ENCODE measurements around the gene BLTP1.

BLTP1 gene

DNA sequence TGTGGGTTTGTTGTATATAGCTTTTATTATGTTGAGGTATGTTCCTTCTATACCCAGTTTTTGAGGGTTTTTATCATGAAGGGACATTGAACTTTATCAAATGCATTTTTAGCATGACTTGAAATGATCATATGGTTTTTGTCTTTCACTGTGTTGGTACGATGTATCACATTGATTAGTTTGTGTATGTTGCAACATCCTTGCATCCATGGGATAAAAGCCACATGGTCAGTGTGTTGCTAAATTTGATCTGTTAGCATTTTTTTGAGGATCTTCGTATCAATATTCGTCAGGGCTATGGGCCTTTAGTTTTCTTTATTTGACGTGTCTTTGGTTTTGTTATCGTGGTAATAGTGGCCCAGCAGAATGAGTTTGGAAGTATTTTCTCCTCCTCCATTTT lies 11.3 kb upstream of the BLTP1 start:
- Mint-ChIP-seq H3K4me1 (no peaks in the 10 kb centered on the region), H3K27ac (no peak overlapping the region), H3K36me3 (peaks cover 1% of the 10 kb centered on the region), H3K9me3 (no peaks in the 10 kb centered on the region), H3K4me3 (no peak overlapping the region), H3K27me3 (peaks cover 7% of the 10 kb centered on the region)
- CTCF ChIA-PET, result no interaction called here
- DNase-seq, result no peak

DNA sequence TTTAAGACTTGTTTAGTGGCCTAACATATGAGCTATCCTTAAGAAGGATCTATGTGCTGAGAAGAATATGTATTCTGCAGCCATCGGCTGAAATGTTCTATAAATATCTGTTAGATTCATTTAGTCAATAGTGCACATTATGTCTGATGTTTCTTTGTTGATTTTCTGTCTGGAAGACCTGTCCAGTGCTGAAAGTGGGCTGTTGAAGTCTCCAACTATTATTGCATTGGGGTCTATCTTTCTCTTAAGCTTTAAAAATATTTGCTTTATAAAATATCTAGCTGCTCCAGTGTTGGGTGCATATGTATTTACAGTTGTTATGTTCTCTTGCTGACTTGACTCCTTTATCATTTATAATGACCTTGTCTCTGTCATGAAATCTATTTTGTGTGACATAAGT lies 9.4 kb upstream of the BLTP1 start:
- CTCF ChIA-PET, result no interaction called here
- Mint-ChIP-seq H3K27me3 (peaks cover 7% of the 10 kb centered on the region), H3K4me1 (no peaks in the 10 kb centered on the region)

DNA sequence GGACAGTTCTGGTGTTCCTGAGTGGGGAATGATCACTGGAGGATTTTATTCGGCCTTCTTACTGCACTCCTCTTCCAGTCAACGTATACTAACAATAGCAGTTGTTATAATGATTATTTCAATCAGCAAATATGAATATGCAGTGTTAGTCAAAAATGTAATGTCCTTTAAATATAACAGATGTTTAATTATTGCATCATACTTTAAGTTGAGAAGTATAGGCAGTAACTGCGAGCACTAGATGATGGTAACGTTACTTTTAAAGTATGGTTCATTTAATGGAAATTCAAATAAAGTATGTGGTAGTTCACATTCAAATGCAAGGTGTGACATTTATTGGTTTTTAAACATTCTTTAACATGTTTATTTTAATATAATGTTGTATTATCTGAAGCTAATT lies 5.5 kb upstream of the BLTP1 start:
- H3K4me1 Mint-ChIP-seq, result peaks cover 20% of the 10 kb centered on the region
- no peak for DNase-seq
- no peaks in the 10 kb centered on the region for H3K36me3 Mint-ChIP-seq
- CTCF ChIA-PET, result no interaction called here
- no peak overlapping the region for H3K4me3 Mint-ChIP-seq
- H3K27me3 Mint-ChIP-seq, result peaks cover 7% of the 10 kb centered on the region
- no peak overlapping the region for H3K27ac Mint-ChIP-seq
- no peaks in the 10 kb centered on the region for H3K9me3 Mint-ChIP-seq

More for the DNA sequence above, 9.4 kb upstream of the BLTP1 start:
- Mint-ChIP-seq H3K27ac (no peak overlapping the region), H3K36me3 (peaks cover 1% of the 10 kb centered on the region), H3K4me3 (no peak overlapping the region), H3K9me3 (no peaks in the 10 kb centered on the region)
- DNase-seq, result no peak

DNA sequence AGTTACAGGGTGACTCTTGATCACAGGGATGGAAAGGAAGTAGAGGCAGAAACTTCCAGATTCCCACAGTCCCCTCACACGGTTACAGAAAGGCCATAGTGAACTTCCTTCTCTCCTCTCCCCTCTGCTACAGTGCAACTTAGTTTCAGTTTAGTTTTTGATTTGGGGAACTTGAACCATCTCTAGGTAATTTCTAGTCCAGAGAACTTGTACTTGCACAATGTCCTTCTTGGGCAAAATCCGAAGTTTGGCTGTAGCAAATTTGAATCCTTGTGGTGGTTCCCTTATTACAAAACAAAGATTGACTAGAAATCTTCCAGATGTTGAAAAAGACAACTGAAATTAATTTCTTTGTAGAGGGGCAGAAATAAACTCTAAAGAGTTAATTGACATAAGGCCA lies 1.2 kb upstream of the BLTP1 start:
- Mint-ChIP-seq H3K4me1 (peaks cover 45% of the 10 kb centered on the region), H3K4me3 (peak overlapping the region; percentile 96), H3K36me3 (peaks cover 14% of the 10 kb centered on the region), H3K27ac (peak overlapping the region; percentile 98), H3K27me3 (no peaks in the 10 kb centered on the region), H3K9me3 (no peaks in the 10 kb centered on the region)
- no peak for DNase-seq
- CTCF ChIA-PET, result interaction anchor here (1.4 kb wide), 1 partner anchor 33 kb away, joined by 3 read pairs; no protein-coding TSS in a partner anchor

DNA sequence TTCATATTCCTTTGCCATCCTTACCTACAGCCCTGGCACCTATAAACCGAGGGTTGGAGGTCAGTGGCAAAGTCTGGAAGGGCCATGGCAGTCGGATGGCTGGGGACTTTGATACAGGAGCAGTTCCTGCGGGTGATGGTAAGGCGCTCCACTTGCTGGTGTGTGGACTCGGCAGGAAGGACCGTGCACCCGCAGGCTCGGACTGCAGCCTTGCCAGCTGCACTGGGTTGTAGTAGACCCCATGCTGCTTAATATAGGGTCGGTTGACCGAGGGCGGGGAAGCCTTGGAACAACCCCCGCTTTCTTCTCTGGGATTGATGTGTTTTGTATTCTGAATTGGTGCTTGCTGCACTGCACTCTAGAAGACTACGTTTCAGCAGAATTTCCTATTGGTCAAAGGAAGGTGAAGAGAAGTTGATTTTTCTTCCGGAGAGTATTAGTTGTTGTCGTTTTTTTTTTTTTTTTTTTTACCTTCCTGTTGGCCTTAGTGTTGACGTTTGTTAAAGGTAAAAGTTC lies 638 bp downstream of the BLTP1 start:
- Mint-ChIP-seq H3K36me3 (peaks cover 31% of the 10 kb centered on the region), H3K4me1 (peaks cover 63% of the 10 kb centered on the region), H3K4me3 (peak overlapping the region; percentile 96), H3K9me3 (no peaks in the 10 kb centered on the region), H3K27ac (peak overlapping the region; percentile 98), H3K27me3 (no peaks in the 10 kb centered on the region)
- DNase-seq, result peak; percentile 49
- CTCF ChIA-PET, result interaction anchor here (1.0 kb wide), 1 partner anchor 20 kb away, joined by 3 read pairs; no protein-coding TSS in a partner anchor

DNA sequence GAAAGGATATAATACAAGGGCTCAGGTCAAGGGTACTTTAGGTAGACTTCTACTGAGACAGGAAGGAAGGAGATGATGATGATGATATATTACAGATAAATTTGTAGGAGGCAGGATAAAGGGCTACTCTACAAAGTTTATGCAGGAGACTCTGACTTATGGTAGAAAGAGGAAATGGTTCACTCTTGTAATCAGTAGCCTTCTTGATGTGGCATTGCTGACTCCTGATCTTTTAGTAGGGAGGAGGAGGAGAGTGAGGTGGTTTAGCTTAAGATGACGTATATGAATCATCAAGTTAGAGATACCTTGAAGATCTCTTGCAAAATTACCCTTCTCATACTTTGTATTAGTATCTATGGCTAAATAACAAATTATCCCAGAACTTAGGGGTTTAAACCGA lies 4.7 kb downstream of the BLTP1 start:
- H3K27me3 Mint-ChIP-seq, result no peaks in the 10 kb centered on the region
- peaks cover 42% of the 10 kb centered on the region for H3K4me1 Mint-ChIP-seq
- CTCF ChIA-PET, result no interaction called here

DNA sequence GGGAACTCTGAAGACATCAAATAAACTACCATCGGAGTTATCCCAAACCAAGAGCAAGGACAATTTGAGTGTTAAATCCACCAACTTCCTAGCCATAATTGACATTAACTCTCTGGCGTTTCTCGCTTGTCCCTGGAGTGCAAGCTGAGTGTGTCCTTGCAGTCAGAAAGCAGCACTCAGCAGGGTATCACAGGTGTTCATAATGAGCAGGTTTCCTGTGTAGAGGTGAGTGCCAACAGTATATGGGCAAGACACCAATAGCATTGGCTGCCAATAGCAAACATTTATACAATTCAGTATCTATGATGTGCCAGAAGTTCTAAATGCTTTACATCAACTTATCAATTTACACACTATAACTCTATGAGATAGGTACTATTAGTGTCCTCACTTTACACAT lies 11.2 kb downstream of the BLTP1 start:
- peaks cover 3% of the 10 kb centered on the region for H3K9me3 Mint-ChIP-seq
- peaks cover 22% of the 10 kb centered on the region for H3K36me3 Mint-ChIP-seq
- no peak for DNase-seq
- no peak overlapping the region for H3K27ac Mint-ChIP-seq
- no peaks in the 10 kb centered on the region for H3K4me1 Mint-ChIP-seq
- H3K4me3 Mint-ChIP-seq, result no peak overlapping the region
- H3K27me3 Mint-ChIP-seq, result no peaks in the 10 kb centered on the region
- CTCF ChIA-PET, result no interaction called here

More for the DNA sequence above, 4.7 kb downstream of the BLTP1 start:
- Mint-ChIP-seq H3K27ac (no peak overlapping the region), H3K9me3 (no peaks in the 10 kb centered on the region), H3K36me3 (peaks cover 42% of the 10 kb centered on the region), H3K4me3 (no peak overlapping the region)
- no peak for DNase-seq

DNA sequence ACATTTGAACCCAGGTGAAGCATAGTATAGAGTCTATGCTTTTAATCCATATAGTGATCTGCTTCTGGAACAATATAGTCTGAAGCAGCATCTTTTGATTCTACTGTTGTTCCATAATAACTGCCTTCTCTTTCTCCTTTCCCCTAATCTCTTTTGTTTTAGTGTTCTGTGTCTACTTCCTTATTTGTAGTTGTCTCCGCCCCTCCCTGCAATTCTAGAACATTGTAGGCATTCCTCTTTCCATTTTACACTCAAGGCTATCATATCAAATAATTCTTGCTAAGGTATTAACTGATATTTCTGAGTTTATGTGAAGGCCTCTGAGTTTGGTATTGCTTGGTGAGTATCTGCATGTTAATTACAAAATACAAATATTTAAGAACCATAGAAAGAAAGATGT lies 11.6 kb downstream of the BLTP1 start:
- CTCF ChIA-PET, result no interaction called here
- H3K27me3 Mint-ChIP-seq, result no peaks in the 10 kb centered on the region
- no peak overlapping the region for H3K4me3 Mint-ChIP-seq
- peaks cover 3% of the 10 kb centered on the region for H3K9me3 Mint-ChIP-seq
- DNase-seq, result no peak
- peaks cover 22% of the 10 kb centered on the region for H3K36me3 Mint-ChIP-seq
- H3K27ac Mint-ChIP-seq, result no peak overlapping the region
- no peaks in the 10 kb centered on the region for H3K4me1 Mint-ChIP-seq

DNA sequence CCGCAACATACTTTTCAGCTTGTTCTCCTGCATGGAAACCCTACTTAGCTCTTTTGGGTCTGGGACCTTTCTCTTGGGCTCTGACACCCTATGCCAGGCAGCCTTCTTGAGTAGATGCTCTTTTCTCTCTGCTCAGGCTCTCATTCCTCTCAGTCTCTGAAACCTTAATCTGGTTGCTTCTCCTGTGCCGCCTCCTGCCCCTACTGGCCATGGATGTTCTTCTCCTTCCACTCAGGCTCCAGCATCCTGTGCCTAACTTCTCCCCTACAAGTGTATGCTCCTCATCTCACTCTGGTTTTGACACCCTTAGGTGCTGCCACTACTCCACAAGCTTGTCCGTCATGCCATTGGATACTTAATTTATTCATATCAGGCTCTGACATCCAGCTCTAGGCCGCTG lies 15.2 kb downstream of the BLTP1 start:
- no peak overlapping the region for H3K4me3 Mint-ChIP-seq
- H3K27me3 Mint-ChIP-seq, result no peaks in the 10 kb centered on the region
- H3K36me3 Mint-ChIP-seq, result peaks cover 16% of the 10 kb centered on the region
- DNase-seq, result no peak
- H3K4me1 Mint-ChIP-seq, result peaks cover 7% of the 10 kb centered on the region
- H3K9me3 Mint-ChIP-seq, result peaks cover 3% of the 10 kb centered on the region
- no peak overlapping the region for H3K27ac Mint-ChIP-seq
- CTCF ChIA-PET, result interaction anchor here (1.3 kb wide), 1 partner anchor 411 kb away, joined by 3 read pairs; no protein-coding TSS in a partner anchor

DNA sequence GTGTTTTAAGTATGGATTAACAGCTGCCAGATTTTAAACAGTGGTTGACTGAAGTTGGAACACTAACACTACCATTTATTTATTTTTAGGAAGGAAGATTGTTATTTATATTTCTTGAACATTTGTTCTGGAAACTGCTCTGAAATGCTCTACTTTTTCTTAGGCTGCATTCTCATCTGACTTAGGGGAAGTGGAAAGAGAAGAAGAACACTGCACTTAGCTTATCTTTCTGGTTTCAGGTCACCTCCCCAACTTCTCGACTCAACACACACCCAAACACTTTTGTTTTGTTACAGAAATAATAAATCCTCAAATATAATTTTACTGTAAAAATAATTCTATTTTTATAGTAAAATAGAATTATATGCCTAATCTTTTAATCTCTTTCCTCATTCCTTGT lies 18.6 kb downstream of the BLTP1 start:
- no peaks in the 10 kb centered on the region for H3K27me3 Mint-ChIP-seq
- peaks cover 7% of the 10 kb centered on the region for H3K4me1 Mint-ChIP-seq
- CTCF ChIA-PET, result no interaction called here
- no peak overlapping the region for H3K27ac Mint-ChIP-seq
- peaks cover 3% of the 10 kb centered on the region for H3K9me3 Mint-ChIP-seq
- peaks cover 18% of the 10 kb centered on the region for H3K36me3 Mint-ChIP-seq
- H3K4me3 Mint-ChIP-seq, result no peak overlapping the region
- DNase-seq, result no peak

DNA sequence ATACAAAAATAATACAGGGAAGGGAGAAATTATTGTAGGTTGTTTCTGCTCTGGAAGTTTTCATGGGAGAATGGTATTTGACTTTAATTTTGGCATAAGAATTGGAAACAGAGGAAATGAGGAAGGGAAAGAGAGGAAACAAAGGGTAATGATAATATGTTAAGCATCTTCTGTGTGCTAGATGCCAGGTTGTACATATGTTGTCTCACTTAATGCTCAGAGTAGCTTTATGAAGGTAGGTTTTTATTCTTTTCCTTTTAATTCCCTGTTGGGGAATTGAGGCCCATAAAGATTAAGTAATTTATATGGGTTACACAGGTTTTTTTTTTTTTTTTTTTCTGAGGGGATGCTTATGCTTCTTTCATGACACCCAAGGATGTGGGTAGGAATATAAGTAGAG lies 19.2 kb downstream of the BLTP1 start:
- peaks cover 7% of the 10 kb centered on the region for H3K4me1 Mint-ChIP-seq

DNA sequence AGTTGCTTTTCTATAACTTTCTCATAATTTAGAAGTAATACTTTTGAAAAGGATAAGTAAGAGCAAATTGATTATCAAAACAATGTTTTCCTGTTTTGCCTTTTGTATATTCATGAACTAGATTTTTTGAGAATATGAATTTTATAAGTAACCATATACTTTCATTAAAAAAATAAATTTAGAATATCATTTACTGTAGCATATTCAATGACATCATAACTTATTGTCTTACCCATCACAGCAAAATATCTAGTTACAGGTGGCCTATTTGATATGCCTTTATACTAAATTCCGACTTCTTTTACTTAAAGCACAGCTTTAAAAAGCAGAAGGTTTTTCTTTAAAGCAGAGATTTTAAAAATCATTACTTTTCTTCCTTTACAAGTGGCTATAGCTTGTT lies 20.1 kb downstream of the BLTP1 start:
- DNase-seq, result no peak
- Mint-ChIP-seq H3K4me1 (peaks cover 7% of the 10 kb centered on the region), H3K27ac (no peak overlapping the region), H3K4me3 (no peak overlapping the region), H3K9me3 (no peaks in the 10 kb centered on the region), H3K27me3 (no peaks in the 10 kb centered on the region), H3K36me3 (peaks cover 26% of the 10 kb centered on the region)
- CTCF ChIA-PET, result no interaction called here

More for the DNA sequence above, 19.2 kb downstream of the BLTP1 start:
- no peak overlapping the region for H3K4me3 Mint-ChIP-seq
- no peak overlapping the region for H3K27ac Mint-ChIP-seq
- no peak for DNase-seq
- H3K9me3 Mint-ChIP-seq, result peaks cover 3% of the 10 kb centered on the region
- H3K27me3 Mint-ChIP-seq, result no peaks in the 10 kb centered on the region
- H3K36me3 Mint-ChIP-seq, result peaks cover 18% of the 10 kb centered on the region
- CTCF ChIA-PET, result no interaction called here

DNA sequence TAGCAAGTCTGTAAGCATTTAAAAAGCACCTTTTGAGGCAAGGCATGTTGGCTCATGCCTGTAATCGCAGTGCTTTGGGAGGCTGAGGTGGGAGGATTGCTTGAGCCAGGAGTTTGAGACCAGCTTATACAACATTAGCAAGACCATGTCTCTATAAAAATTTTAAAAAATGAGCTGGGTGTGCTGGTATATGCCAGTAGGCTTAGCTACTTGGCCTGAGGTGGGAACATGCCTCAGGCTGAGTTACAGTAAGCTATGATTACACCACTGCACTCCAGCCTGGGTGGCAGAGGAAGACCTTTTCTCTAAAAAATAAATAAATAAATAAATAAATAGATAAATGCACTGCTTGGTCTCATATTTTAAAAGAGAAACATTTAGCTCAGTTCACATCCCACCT lies 26.8 kb downstream of the BLTP1 start:
- Mint-ChIP-seq H3K4me1 (peaks cover 6% of the 10 kb centered on the region), H3K9me3 (no peaks in the 10 kb centered on the region), H3K36me3 (peaks cover 30% of the 10 kb centered on the region), H3K27me3 (no peaks in the 10 kb centered on the region), H3K4me3 (no peak overlapping the region), H3K27ac (no peak overlapping the region)
- CTCF ChIA-PET, result no interaction called here
- no peak for DNase-seq

DNA sequence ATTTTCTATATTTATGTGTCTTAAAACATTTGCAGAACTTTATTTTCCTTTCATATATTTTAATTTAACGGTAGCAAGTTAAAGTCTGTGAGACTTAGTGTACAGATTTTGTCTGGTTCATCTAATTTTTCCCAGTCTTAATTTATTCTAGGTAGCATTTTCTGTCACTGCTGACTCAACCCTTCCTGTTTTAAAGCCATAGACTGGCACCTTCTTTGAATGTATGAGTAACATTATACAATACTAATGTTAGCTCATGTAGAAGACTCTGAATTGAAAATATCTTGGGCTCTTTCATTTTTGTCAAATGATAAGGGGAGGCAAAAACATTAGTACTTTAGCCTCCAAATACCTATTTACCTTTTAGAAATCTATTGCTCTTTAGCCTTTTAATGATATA lies 43.6 kb downstream of the BLTP1 start:
- Mint-ChIP-seq H3K36me3 (peaks cover 30% of the 10 kb centered on the region), H3K4me1 (no peaks in the 10 kb centered on the region), H3K27ac (no peak overlapping the region), H3K9me3 (no peaks in the 10 kb centered on the region), H3K4me3 (no peak overlapping the region), H3K27me3 (no peaks in the 10 kb centered on the region)
- CTCF ChIA-PET, result no interaction called here
- DNase-seq, result no peak
